ENCODE data around the gene GABRD.

The GABRD gene

DNA sequence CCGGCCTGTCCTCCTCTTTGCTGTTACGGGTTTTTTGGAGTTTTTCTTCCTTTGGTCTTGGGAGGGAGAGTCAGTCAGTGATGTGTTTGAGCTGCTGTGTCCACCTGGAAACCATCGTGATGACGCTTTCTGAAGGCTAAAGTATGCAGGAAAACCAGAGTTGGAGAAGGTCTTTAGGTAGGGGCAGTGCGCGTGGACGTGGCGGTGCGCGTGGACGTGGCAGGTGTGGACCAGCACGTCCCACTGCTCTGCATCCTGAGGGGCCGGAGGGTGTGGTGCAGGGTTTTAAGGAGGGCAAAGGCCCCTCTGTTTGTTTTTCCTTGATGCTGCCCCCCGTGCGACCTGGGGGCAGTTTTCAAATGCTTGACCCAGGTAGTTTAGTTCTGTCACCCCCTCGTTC, 61.0 kb downstream of the GABRD start:
- no peak for DNase-seq
